Measurements from ENCODE around the gene CCDC60. TPM values are rescaled to one million over a fixed set of nuclear protein-coding genes. Genes with fewer than 3 reads are reported as not detected.

CCDC60 gene
- total RNA-seq, 1 experiment from 2014 or later, result not detected

DNA sequence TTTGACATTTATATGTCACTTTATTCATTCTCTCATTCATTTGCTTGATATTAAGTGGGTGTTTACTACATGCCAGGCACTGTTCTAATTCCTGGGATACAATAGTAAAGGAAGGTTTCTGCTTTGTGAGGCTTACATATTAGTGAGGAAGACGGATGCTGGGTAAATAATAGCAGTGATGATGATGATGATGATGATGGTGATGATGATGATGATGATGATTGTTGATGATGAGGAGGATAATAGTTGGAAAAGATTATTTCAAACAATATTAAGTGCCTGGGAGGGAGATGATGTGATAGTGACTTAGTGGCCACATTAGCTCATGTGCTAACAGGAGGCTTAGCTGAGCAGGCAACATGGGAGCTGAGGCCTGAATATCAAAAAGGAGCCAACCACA is 239.7 kb downstream of the CCDC60 start:
- no peak for TF ChIP-seq EZH2phosphoT487 (IDR thresholded peaks at IDR 0.05; ENCODE audit: borderline replicate concordance)
- TF ChIP-seq, protein P1, sequence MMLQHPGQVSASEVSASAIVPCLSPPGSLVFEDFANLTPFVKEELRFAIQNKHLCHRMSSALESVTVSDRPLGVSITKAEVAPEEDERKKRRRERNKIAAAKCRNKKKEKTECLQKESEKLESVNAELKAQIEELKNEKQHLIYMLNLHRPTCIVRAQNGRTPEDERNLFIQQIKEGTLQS (IDR thresholded peaks at IDR 0.05), result no peak
- TF ChIP-seq SP1 (IDR thresholded peaks at IDR 0.05; ENCODE audit: low read depth), result no peak
- no peak for TF ChIP-seq TCF7L2 (IDR thresholded peaks at IDR 0.05; ENCODE audit: borderline replicate concordance, extremely low read depth, insufficient read depth, insufficient read length)
- no peak for TF ChIP-seq JUND (IDR thresholded peaks at IDR 0.05)
- TF ChIP-seq YY1 (IDR thresholded peaks at IDR 0.05; ENCODE audit: extremely low read depth, insufficient replicate concordance, low read depth, low read length), result no peak
- TF ChIP-seq, protein P2, sequence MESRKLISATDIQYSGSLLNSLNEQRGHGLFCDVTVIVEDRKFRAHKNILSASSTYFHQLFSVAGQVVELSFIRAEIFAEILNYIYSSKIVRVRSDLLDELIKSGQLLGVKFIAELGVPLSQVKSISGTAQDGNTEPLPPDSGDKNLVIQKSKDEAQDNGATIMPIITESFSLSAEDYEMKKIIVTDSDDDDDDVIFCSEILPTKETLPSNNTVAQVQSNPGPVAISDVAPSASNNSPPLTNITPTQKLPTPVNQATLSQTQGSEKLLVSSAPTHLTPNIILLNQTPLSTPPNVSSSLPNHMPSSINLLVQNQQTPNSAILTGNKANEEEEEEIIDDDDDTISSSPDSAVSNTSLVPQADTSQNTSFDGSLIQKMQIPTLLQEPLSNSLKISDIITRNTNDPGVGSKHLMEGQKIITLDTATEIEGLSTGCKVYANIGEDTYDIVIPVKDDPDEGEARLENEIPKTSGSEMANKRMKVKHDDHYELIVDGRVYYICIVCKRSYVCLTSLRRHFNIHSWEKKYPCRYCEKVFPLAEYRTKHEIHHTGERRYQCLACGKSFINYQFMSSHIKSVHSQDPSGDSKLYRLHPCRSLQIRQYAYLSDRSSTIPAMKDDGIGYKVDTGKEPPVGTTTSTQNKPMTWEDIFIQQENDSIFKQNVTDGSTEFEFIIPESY (IDR thresholded peaks at IDR 0.05; ENCODE audit: extremely low read depth, insufficient replicate concordance, low read length), result no peak
- no peak for TF ChIP-seq SRF (IDR thresholded peaks at IDR 0.05; ENCODE audit: low read depth)
- intact Hi-C loops (cut with micrococcal nuclease), result no loop called here
- ATAC-seq (no peak), DNase-seq (ENCODE audit: low read depth, low spot score) (no peak)
- Histone ChIP-seq H3K9me3 (ENCODE audit: control insufficient read depth in 1 of 2, insufficient read depth in 1 of 2, low read depth in 1 of 2, low read length in 2 of 2) (no peaks in the 10 kb centered on the region), H3K27me3 (ENCODE audit: insufficient read depth, low read length) (no peaks in the 10 kb centered on the region), H3K4me3 (replicated peaks in 1 of 2; ENCODE audit: low read depth in 1 of 2, low read length in 2 of 2) (no peak overlapping the region), H3K79me2 (ENCODE audit: insufficient read depth, low read length) (no peaks in the 10 kb centered on the region), H4K20me1 (ENCODE audit: insufficient read depth) (no peaks in the 10 kb centered on the region), H3K9me2 (ENCODE audit: insufficient read depth) (no peaks in the 10 kb centered on the region), H3K27ac (ENCODE audit: low read depth, low read length) (no peak overlapping the region), H3K9ac (ENCODE audit: low read length) (no peak overlapping the region), H3K4me1 (ENCODE audit: control insufficient read depth in 1 of 2, insufficient read depth in 2 of 2, low read length in 2 of 2) (peaks cover 0 to 10% of the 10 kb centered on the region in 2 experiments; a peak in 2 of 4 replicates), H2AFZ (ENCODE audit: low read depth, low read length, poor library complexity, severe bottlenecking) (no peak overlapping the region), H3K4me2 (ENCODE audit: low read length) (no peak overlapping the region), H3K36me3 (ENCODE audit: control insufficient read depth in 1 of 2, insufficient read depth in 2 of 2, low read length in 2 of 2) (no peaks in the 10 kb centered on the region)
- ChIA-PET RAD21 (ENCODE audit: low non-redundant PET in 1 of 2, low total read pairs in 2 of 2, uncharacterized antibody in 2 of 2, unreplicated experiment in 2 of 2) (no interaction called here), CTCF (no interaction called here), POLR2A (no interaction called here)
- BruUV-seq (replicated peaks), result no TSS peak

Measured in HCT116 (cell line).